ENCODE results near the gene SLC15A1.

The SLC15A1 gene

DNA sequence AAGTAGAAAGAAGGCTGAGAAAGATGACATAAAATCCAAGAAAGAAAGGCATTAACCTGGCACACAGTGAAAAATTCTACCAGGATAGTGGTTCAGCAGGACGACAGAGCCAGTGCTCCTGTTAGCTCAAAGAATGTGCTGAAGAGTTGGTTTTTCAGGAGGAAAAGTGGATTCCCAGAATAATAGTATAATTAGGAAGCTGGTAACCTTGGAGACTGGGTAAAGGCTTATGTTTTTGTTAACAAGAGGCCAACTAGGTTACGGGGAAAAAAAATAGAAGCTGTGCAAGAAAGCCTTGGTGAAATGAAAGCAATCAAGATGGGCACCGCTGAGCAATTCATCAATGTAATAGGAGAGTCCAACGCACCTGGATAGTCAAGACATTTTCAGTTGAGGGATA, 54.7 kb downstream of the SLC15A1 start:
- no CpG with 5 or more reads among the region's 4 CpGs for WGBS, 2 donors (ENCODE audit: extremely low coverage in 2 of 2, insufficient read length in 2 of 2, insufficient replicate concordance in 1 of 2)
- Histone ChIP-seq H3K4me2 (ENCODE audit: insufficient read depth, low read length, poor library complexity, severe bottlenecking) (no peak overlapping the region), H3K14ac (ENCODE audit: low read length) (no peak overlapping the region), H3K4me1 (ENCODE audit: control insufficient read depth in 2 of 2, insufficient read depth in 1 of 2, low read depth in 1 of 2, low read length in 2 of 2) (peaks cover 1 to 5% of the 10 kb centered on the region in 2 donors), H4K91ac (ENCODE audit: low read depth, low read length, poor library complexity) (no peak overlapping the region), H3K36me3 (replicated peaks in 1 of 2; ENCODE audit: control insufficient read depth in 2 of 2, insufficient read depth in 2 of 2, low read length in 2 of 2) (no peaks in the 10 kb centered on the region), H2AFZ (ENCODE audit: low read length) (peak overlapping the region; percentile 27), H3K27ac (replicated peaks; ENCODE audit: low read length) (peak overlapping the region; percentile 17), H3K79me1 (ENCODE audit: low read depth, low read length) (no peaks in the 10 kb centered on the region), H3K9ac (ENCODE audit: low read depth, low read length, poor library complexity) (no peak overlapping the region), H2AK5ac (ENCODE audit: low read depth, low read length) (no peak overlapping the region), H3K4me3 (ENCODE audit: low read length in 2 of 2) (no peak overlapping the region), H2BK15ac (ENCODE audit: low read length) (no peak overlapping the region), H3K23ac (ENCODE audit: low read depth, low read length, poor library complexity) (no peak overlapping the region), H2BK12ac (ENCODE audit: low read length) (no peak overlapping the region), H3K9me3 (replicated peaks in 1 of 2; ENCODE audit: control insufficient read depth in 2 of 2, insufficient read depth in 1 of 2, low read depth in 1 of 2, low read length in 2 of 2) (no peaks in the 10 kb centered on the region), H3K18ac (ENCODE audit: low read length) (no peak overlapping the region), H3K4ac (ENCODE audit: low read length) (no peak overlapping the region), H3K27me3 (ENCODE audit: control insufficient read depth in 3 of 3, insufficient read depth in 3 of 3, low read depth in 1 of 3, low read length in 3 of 3) (no peaks in the 10 kb centered on the region), H2BK5ac (ENCODE audit: low read length) (no peak overlapping the region), H2BK120ac (ENCODE audit: low read depth, low read length) (no peak overlapping the region), H4K8ac (ENCODE audit: low read depth, low read length) (no peak overlapping the region)
- DNase-seq (ENCODE audit: low spot score) = no peak

DNA sequence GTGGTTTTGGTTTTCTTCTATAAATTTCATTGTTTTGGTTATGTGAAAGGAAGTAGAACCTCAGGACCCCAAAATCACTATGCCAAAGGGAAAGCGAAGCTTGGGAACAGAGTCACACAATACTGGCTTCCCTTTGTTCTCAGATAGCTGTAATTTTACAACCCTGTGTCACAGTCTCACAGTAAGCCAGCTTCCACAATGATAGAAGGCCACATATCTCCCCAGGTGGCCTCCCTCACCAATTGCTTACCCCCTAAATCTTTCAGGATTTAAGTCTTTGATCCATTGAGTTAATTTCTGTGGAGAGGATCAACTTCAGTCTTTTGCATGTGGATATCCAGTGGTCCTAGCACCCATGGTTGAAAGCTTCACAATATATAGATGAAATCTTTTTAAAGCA, 58.7 kb downstream of the SLC15A1 start:
- WGBS, 2 donors (ENCODE audit: extremely low coverage in 2 of 2, insufficient read length in 2 of 2, insufficient replicate concordance in 1 of 2) = no CpG with 5 or more reads among the region's 1 CpG
- no peak overlapping the region for H4K8ac ChIP-seq (ENCODE audit: low read depth, low read length)
- no peaks in the 10 kb centered on the region for H3K36me3 ChIP-seq (replicated peaks in 1 of 2; ENCODE audit: control insufficient read depth in 2 of 2, insufficient read depth in 2 of 2, low read length in 2 of 2)
- H3K4me2 ChIP-seq (ENCODE audit: insufficient read depth, low read length, poor library complexity, severe bottlenecking) = no peak overlapping the region
- H4K91ac ChIP-seq (ENCODE audit: low read depth, low read length, poor library complexity) = no peak overlapping the region
- H3K27ac ChIP-seq (replicated peaks; ENCODE audit: low read length) = no peak overlapping the region
- H3K14ac ChIP-seq (ENCODE audit: low read length) = no peak overlapping the region
- H3K9me3 ChIP-seq (replicated peaks in 1 of 2; ENCODE audit: control insufficient read depth in 2 of 2, insufficient read depth in 1 of 2, low read depth in 1 of 2, low read length in 2 of 2) = no peaks in the 10 kb centered on the region
- H3K18ac ChIP-seq (ENCODE audit: low read length) = no peak overlapping the region
- H2AK5ac ChIP-seq (ENCODE audit: low read depth, low read length) = no peak overlapping the region
- H3K9ac ChIP-seq (ENCODE audit: low read depth, low read length, poor library complexity) = no peak overlapping the region
- no peak overlapping the region for H2AFZ ChIP-seq (ENCODE audit: low read length)
- H3K79me1 ChIP-seq (ENCODE audit: low read depth, low read length) = no peaks in the 10 kb centered on the region
- no peak for DNase-seq (ENCODE audit: low spot score)
- no peak overlapping the region for H2BK12ac ChIP-seq (ENCODE audit: low read length)
- no peak overlapping the region for H3K23ac ChIP-seq (ENCODE audit: low read depth, low read length, poor library complexity)
- no peak overlapping the region for H2BK5ac ChIP-seq (ENCODE audit: low read length)
- no peak overlapping the region for H3K4me3 ChIP-seq (ENCODE audit: low read length in 2 of 2)
- H3K4me1 ChIP-seq (ENCODE audit: control insufficient read depth in 2 of 2, insufficient read depth in 1 of 2, low read depth in 1 of 2, low read length in 2 of 2) = peaks cover 1 to 5% of the 10 kb centered on the region in 2 donors
- no peak overlapping the region for H3K4ac ChIP-seq (ENCODE audit: low read length)
- H3K27me3 ChIP-seq (ENCODE audit: control insufficient read depth in 3 of 3, insufficient read depth in 3 of 3, low read depth in 1 of 3, low read length in 3 of 3) = no peaks in the 10 kb centered on the region
- no peak overlapping the region for H2BK15ac ChIP-seq (ENCODE audit: low read length)
- H2BK120ac ChIP-seq (ENCODE audit: low read depth, low read length) = no peak overlapping the region

DNA sequence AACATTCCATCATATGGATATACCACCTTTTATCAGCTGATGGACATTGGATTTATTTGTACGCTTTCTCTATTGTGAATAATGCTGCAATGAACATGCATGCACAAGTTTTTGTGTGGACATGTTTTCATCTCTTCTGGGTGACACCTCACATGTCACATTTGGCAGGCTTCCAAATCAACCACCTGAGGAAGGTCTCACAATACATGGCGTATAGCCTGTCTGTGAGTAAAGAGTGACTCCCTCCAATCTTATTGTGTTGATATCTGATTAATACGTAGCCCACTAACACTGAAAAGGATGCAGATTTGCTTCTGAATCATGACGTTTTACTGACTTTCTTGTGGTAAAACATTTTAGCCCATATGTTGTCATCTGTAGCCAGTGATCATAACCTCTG, 61.1 kb downstream of the SLC15A1 start:
- no peak overlapping the region for H4K91ac ChIP-seq (ENCODE audit: low read depth, low read length, poor library complexity)
- no peak overlapping the region for H3K9ac ChIP-seq (ENCODE audit: low read depth, low read length, poor library complexity)
- no peak for DNase-seq (ENCODE audit: low spot score)
- no peaks in the 10 kb centered on the region for H3K79me1 ChIP-seq (ENCODE audit: low read depth, low read length)
- H3K36me3 ChIP-seq (replicated peaks in 1 of 2; ENCODE audit: control insufficient read depth in 2 of 2, insufficient read depth in 2 of 2, low read length in 2 of 2) = no peaks in the 10 kb centered on the region
- H2BK12ac ChIP-seq (ENCODE audit: low read length) = no peak overlapping the region
- H2AFZ ChIP-seq (ENCODE audit: low read length) = no peak overlapping the region
- no peak overlapping the region for H3K14ac ChIP-seq (ENCODE audit: low read length)
- H2BK120ac ChIP-seq (ENCODE audit: low read depth, low read length) = no peak overlapping the region
- peaks cover 0 to under 1% (median 0%) of the 10 kb centered on the region in 3 experiments for H3K27me3 ChIP-seq (ENCODE audit: control insufficient read depth in 3 of 3, insufficient read depth in 3 of 3, low read depth in 1 of 3, low read length in 3 of 3)
- H2BK5ac ChIP-seq (ENCODE audit: low read length) = no peak overlapping the region
- peaks cover 0 to 3% of the 10 kb centered on the region in 2 donors for H3K4me1 ChIP-seq (ENCODE audit: control insufficient read depth in 2 of 2, insufficient read depth in 1 of 2, low read depth in 1 of 2, low read length in 2 of 2)
- no peak overlapping the region for H3K18ac ChIP-seq (ENCODE audit: low read length)
- H3K4ac ChIP-seq (ENCODE audit: low read length) = no peak overlapping the region
- no peak overlapping the region for H2BK15ac ChIP-seq (ENCODE audit: low read length)
- no peak overlapping the region for H4K8ac ChIP-seq (ENCODE audit: low read depth, low read length)
- H3K23ac ChIP-seq (ENCODE audit: low read depth, low read length, poor library complexity) = no peak overlapping the region
- no peak overlapping the region for H3K4me3 ChIP-seq (ENCODE audit: low read length in 2 of 2)
- no peak overlapping the region for H2AK5ac ChIP-seq (ENCODE audit: low read depth, low read length)
- no peak overlapping the region for H3K4me2 ChIP-seq (ENCODE audit: insufficient read depth, low read length, poor library complexity, severe bottlenecking)
- H3K27ac ChIP-seq (replicated peaks; ENCODE audit: low read length) = no peak overlapping the region
- no peaks in the 10 kb centered on the region for H3K9me3 ChIP-seq (replicated peaks in 1 of 2; ENCODE audit: control insufficient read depth in 2 of 2, insufficient read depth in 1 of 2, low read depth in 1 of 2, low read length in 2 of 2)
- no CpG with 5 or more reads among the region's 4 CpGs for WGBS, 2 donors (ENCODE audit: extremely low coverage in 2 of 2, insufficient read length in 2 of 2, insufficient replicate concordance in 1 of 2)

DNA sequence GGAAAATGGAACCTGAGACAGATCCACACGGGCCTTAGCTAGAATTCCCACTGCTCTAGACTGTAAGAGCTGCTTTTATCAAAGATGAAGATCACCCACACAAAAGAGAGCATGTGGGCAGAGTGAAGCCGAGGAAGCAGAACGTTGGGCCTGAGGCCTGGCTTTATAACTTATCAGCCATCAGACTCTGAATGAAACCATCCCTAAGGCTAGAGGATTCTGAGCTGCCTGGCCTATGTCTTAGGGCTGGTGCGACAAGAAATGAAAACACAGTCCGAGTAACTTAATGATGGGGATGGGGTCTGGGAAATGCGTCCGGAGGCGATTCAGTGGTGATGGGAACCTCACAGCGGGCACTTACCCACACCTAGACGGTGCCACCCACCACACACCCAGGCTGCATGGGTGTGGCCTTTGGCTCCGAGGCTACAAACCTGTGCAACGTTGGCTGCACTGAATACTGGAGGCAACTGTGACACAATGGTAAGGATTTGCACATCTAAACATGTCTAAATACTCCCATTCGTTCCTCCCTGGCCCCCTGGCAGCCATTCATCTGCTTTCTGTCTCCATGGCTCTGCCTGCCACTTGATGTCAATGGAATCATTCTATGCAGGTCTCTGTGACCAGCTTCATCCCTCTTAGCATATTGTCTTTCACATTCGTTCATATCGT, 62.0 kb downstream of the SLC15A1 start:
- no peak overlapping the region for H3K14ac ChIP-seq (ENCODE audit: low read length)
- H3K4me2 ChIP-seq (ENCODE audit: insufficient read depth, low read length, poor library complexity, severe bottlenecking) = no peak overlapping the region
- no peak overlapping the region for H2BK12ac ChIP-seq (ENCODE audit: low read length)
- no CpG with 5 or more reads among the region's 15 CpGs for WGBS, 2 donors (ENCODE audit: extremely low coverage in 2 of 2, insufficient read length in 2 of 2, insufficient replicate concordance in 1 of 2)
- no peak overlapping the region for H3K4me3 ChIP-seq (ENCODE audit: low read length in 2 of 2)
- H3K27me3 ChIP-seq (ENCODE audit: control insufficient read depth in 3 of 3, insufficient read depth in 3 of 3, low read depth in 1 of 3, low read length in 3 of 3) = peaks cover 0 to 6% (median 0%) of the 10 kb centered on the region in 3 experiments
- peaks cover 0 to 7% of the 10 kb centered on the region in 2 donors for H3K4me1 ChIP-seq (ENCODE audit: control insufficient read depth in 2 of 2, insufficient read depth in 1 of 2, low read depth in 1 of 2, low read length in 2 of 2)
- H3K36me3 ChIP-seq (replicated peaks in 1 of 2; ENCODE audit: control insufficient read depth in 2 of 2, insufficient read depth in 2 of 2, low read length in 2 of 2) = no peaks in the 10 kb centered on the region
- no peak overlapping the region for H2BK15ac ChIP-seq (ENCODE audit: low read length)
- no peak overlapping the region for H2AK5ac ChIP-seq (ENCODE audit: low read depth, low read length)
- H2BK120ac ChIP-seq (ENCODE audit: low read depth, low read length) = no peak overlapping the region
- no peak for DNase-seq (ENCODE audit: low spot score)
- no peak overlapping the region for H3K27ac ChIP-seq (replicated peaks; ENCODE audit: low read length)
- H3K23ac ChIP-seq (ENCODE audit: low read depth, low read length, poor library complexity) = no peak overlapping the region
- H4K8ac ChIP-seq (ENCODE audit: low read depth, low read length) = no peak overlapping the region
- no peak overlapping the region for H3K4ac ChIP-seq (ENCODE audit: low read length)
- no peaks in the 10 kb centered on the region for H3K79me1 ChIP-seq (ENCODE audit: low read depth, low read length)
- H3K18ac ChIP-seq (ENCODE audit: low read length) = no peak overlapping the region
- no peak overlapping the region for H3K9ac ChIP-seq (ENCODE audit: low read depth, low read length, poor library complexity)
- no peak overlapping the region for H4K91ac ChIP-seq (ENCODE audit: low read depth, low read length, poor library complexity)
- no peak overlapping the region for H2BK5ac ChIP-seq (ENCODE audit: low read length)
- no peaks in the 10 kb centered on the region for H3K9me3 ChIP-seq (replicated peaks in 1 of 2; ENCODE audit: control insufficient read depth in 2 of 2, insufficient read depth in 1 of 2, low read depth in 1 of 2, low read length in 2 of 2)
- no peak overlapping the region for H2AFZ ChIP-seq (ENCODE audit: low read length)
